SK-N-SH treated with all-trans-retinoic acid at 6 μM for 48 hours (cell line): Measurements from ENCODE around the gene PLA1A.

Experiments used
- ATAC-seq: fragments of 200-7000 bp; cut with Tn5 transposase; 3 replicates; pipeline ENCODE4 v1.9.1; 2020; ENCODE audit warnings: mild to moderate bottlenecking, moderate library complexity
- ARNTL ChIP-seq: fragments of 450-650 bp; formaldehyde crosslinking; IDR thresholded peaks from 2 replicates; pipeline ENCODE4 v1.5.0; 2020; ENCODE audit warnings: low read depth, mild to moderate bottlenecking, moderate library complexity, borderline replicate concordance
- BACH2 ChIP-seq: fragments of 250-450 bp; sonication (Bioruptor Pico); IDR thresholded peaks from 2 replicates; pipeline ENCODE4 v1.9.0; 2021; ENCODE audit warnings: mild to moderate bottlenecking, borderline replicate concordance
- CSDC2 ChIP-seq: fragments of 250-450 bp; sonication (Bioruptor Pico); IDR thresholded peaks from 2 replicates; pipeline ENCODE4 v1.5.0; 2020; ENCODE audit warnings: mild to moderate bottlenecking, moderate library complexity
- ISL1 ChIP-seq: fragments of 250-450 bp; sonication (Bioruptor Pico); IDR thresholded peaks from 2 replicates; pipeline ENCODE4 v2.1.2; 2022; ENCODE audit warnings: mild to moderate bottlenecking, moderate library complexity
- OSR1 ChIP-seq: fragments of 250-450 bp; sonication (Bioruptor Pico); IDR thresholded peaks from 2 replicates; pipeline ENCODE4 v1.8.0; 2022; ENCODE audit warnings: moderate library complexity, mild to moderate bottlenecking, inconsistent platforms
- PPARA ChIP-seq: fragments of 250-450 bp; sonication (Bioruptor Pico); IDR thresholded peaks from 2 replicates; pipeline ENCODE4 v1.5.0; 2020; ENCODE audit warnings: mild to moderate bottlenecking, borderline replicate concordance
- RARB ChIP-seq: fragments of 250-450 bp; sonication (Bioruptor Pico); IDR thresholded peaks from 2 replicates; pipeline ENCODE4 v1.8.0; 2021; ENCODE audit warnings: mild to moderate bottlenecking, moderate library complexity
- SNAI2 ChIP-seq: fragments of 250-450 bp; sonication (Bioruptor Pico); IDR thresholded peaks from 2 replicates; pipeline ENCODE4 v1.5.0; 2020; ENCODE audit warnings: mild to moderate bottlenecking, moderate library complexity
- TCF4 ChIP-seq: fragments of 250-450 bp; sonication (Bioruptor Pico); IDR thresholded peaks from 2 replicates; pipeline ENCODE4 v1.8.0; 2021; ENCODE audit warnings: mild to moderate bottlenecking, moderate library complexity, borderline replicate concordance
- TOX ChIP-seq: fragments of 250-450 bp; sonication (Bioruptor Pico); IDR thresholded peaks from 2 replicates; pipeline ENCODE4 v1.8.0; 2021; ENCODE audit warnings: mild to moderate bottlenecking, moderate library complexity, borderline replicate concordance
- ZC3H10 ChIP-seq: fragments of 250-450 bp; sonication (Bioruptor Pico); IDR thresholded peaks from 2 replicates; pipeline ENCODE4 v1.5.1; 2021; ENCODE audit warnings: mild to moderate bottlenecking, moderate library complexity
- ZFP30 ChIP-seq: fragments of 450-650 bp; formaldehyde crosslinking; IDR thresholded peaks from 2 replicates; pipeline ENCODE4 v1.5.0; 2022; ENCODE audit warnings: mild to moderate bottlenecking, moderate library complexity
- ZNF565 ChIP-seq: fragments of 450-650 bp; formaldehyde crosslinking; conservative IDR thresholded peaks from 2 replicates; pipeline ENCODE4 v1.5.0; 2020; ENCODE audit warnings: low read depth, mild to moderate bottlenecking, moderate library complexity
- ZNF70 ChIP-seq: fragments of 450-650 bp; formaldehyde crosslinking; IDR thresholded peaks from 2 replicates; pipeline ENCODE4 v1.5.0; 2020; ENCODE audit warnings: mild to moderate bottlenecking, moderate library complexity
- ZNF8 ChIP-seq: fragments of 450-650 bp; formaldehyde crosslinking; IDR thresholded peaks from 2 replicates; pipeline ENCODE4 v1.5.0; 2020; ENCODE audit warnings: mild to moderate bottlenecking, moderate library complexity
- TF ChIP-seq, protein P1 (sequence below): fragments of 250-450 bp; sonication (Bioruptor Pico); IDR thresholded peaks from 2 replicates; pipeline ENCODE4 v1.5.1; 2021; ENCODE audit warnings: mild to moderate bottlenecking, moderate library complexity
- TF ChIP-seq, protein P2 (sequence below): fragments of 250-450 bp; sonication (Bioruptor Pico); IDR thresholded peaks from 2 replicates; pipeline ENCODE4 v1.5.1; 2020; ENCODE audit warnings: low read depth, mild to moderate bottlenecking, moderate library complexity
- TF ChIP-seq, protein P3 (sequence below): fragments of 250-450 bp; sonication (Bioruptor Pico); IDR thresholded peaks from 2 replicates; pipeline ENCODE4 v1.8.0; 2021; ENCODE audit warnings: low read depth, mild to moderate bottlenecking, moderate library complexity, borderline replicate concordance
- TF ChIP-seq, protein P4 (sequence below): fragments of 250-450 bp; sonication (Bioruptor Pico); IDR thresholded peaks from 2 replicates; pipeline ENCODE4 v1.8.0; 2020; ENCODE audit warnings: mild to moderate bottlenecking, moderate library complexity, borderline replicate concordance
- TF ChIP-seq, protein P5 (sequence below): fragments of 250-450 bp; sonication (Bioruptor Pico); IDR thresholded peaks from 2 replicates; pipeline ENCODE4 v1.5.0; 2020; ENCODE audit warnings: mild to moderate bottlenecking, moderate library complexity

Gene PLA1A

DNA sequence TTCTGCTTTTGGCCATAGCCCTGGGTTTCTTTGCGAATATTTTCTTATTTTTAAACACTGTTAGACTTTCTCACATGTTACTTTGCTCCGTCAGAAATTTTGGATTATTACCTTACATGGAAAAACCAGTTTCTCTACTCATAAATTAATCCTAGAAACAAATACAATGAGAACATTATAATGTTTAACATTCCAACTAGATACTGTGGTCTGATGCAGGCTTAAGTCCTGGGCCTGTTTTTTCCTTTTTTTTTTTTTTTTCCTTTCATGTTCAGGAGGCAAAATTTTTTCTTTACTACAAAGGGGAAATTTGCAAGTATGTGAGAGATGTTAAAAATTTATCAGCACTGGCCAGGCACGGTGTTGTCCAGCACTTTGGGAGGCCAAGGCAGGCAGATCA is 33.8 kb downstream of the PLA1A start:
- ATAC-seq, result no peak
- TF ChIP-seq, protein P1, sequence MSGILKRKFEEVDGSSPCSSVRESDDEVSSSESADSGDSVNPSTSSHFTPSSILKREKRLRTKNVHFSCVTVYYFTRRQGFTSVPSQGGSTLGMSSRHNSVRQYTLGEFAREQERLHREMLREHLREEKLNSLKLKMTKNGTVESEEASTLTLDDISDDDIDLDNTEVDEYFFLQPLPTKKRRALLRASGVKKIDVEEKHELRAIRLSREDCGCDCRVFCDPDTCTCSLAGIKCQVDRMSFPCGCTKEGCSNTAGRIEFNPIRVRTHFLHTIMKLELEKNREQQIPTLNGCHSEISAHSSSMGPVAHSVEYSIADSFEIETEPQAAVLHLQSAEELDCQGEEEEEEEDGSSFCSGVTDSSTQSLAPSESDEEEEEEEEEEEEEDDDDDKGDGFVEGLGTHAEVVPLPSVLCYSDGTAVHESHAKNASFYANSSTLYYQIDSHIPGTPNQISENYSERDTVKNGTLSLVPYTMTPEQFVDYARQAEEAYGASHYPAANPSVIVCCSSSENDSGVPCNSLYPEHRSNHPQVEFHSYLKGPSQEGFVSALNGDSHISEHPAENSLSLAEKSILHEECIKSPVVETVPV (CRISPR knock-in tag), result no peak
- no peak for TF ChIP-seq ZC3H10 (CRISPR knock-in tag)
- TF ChIP-seq TCF4 (CRISPR knock-in tag), result no peak
- no peak for TF ChIP-seq BACH2 (CRISPR knock-in tag)
- no peak for TF ChIP-seq ARNTL (CRISPR knock-in tag)
- TF ChIP-seq CSDC2 (CRISPR knock-in tag), result no peak
- TF ChIP-seq, protein P2, sequence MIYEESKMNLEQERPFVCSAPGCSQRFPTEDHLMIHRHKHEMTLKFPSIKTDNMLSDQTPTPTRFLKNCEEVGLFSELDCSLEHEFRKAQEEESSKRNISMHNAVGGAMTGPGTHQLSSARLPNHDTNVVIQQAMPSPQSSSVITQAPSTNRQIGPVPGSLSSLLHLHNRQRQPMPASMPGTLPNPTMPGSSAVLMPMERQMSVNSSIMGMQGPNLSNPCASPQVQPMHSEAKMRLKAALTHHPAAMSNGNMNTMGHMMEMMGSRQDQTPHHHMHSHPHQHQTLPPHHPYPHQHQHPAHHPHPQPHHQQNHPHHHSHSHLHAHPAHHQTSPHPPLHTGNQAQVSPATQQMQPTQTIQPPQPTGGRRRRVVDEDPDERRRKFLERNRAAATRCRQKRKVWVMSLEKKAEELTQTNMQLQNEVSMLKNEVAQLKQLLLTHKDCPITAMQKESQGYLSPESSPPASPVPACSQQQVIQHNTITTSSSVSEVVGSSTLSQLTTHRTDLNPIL, result no peak
- TF ChIP-seq, protein P3, sequence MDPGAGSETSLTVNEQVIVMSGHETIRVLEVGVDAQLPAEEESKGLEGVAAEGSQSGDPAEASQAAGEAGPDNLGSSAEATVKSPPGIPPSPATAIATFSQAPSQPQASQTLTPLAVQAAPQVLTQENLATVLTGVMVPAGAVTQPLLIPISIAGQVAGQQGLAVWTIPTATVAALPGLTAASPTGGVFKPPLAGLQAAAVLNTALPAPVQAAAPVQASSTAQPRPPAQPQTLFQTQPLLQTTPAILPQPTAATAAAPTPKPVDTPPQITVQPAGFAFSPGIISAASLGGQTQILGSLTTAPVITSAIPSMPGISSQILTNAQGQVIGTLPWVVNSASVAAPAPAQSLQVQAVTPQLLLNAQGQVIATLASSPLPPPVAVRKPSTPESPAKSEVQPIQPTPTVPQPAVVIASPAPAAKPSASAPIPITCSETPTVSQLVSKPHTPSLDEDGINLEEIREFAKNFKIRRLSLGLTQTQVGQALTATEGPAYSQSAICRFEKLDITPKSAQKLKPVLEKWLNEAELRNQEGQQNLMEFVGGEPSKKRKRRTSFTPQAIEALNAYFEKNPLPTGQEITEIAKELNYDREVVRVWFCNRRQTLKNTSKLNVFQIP (CRISPR knock-in tag), result no peak
- TF ChIP-seq TOX (CRISPR knock-in tag), result no peak
- no peak for TF ChIP-seq ZNF8 (CRISPR knock-in tag)
- no peak for TF ChIP-seq ZFP30 (CRISPR knock-in tag)
- TF ChIP-seq ZNF565 (CRISPR knock-in tag), result no peak
- TF ChIP-seq ZNF70 (CRISPR knock-in tag), result no peak
- no peak for TF ChIP-seq PPARA
- TF ChIP-seq, protein P4, sequence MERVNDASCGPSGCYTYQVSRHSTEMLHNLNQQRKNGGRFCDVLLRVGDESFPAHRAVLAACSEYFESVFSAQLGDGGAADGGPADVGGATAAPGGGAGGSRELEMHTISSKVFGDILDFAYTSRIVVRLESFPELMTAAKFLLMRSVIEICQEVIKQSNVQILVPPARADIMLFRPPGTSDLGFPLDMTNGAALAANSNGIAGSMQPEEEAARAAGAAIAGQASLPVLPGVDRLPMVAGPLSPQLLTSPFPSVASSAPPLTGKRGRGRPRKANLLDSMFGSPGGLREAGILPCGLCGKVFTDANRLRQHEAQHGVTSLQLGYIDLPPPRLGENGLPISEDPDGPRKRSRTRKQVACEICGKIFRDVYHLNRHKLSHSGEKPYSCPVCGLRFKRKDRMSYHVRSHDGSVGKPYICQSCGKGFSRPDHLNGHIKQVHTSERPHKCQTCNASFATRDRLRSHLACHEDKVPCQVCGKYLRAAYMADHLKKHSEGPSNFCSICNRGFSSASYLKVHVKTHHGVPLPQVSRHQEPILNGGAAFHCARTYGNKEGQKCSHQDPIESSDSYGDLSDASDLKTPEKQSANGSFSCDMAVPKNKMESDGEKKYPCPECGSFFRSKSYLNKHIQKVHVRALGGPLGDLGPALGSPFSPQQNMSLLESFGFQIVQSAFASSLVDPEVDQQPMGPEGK (CRISPR knock-in tag), result no peak
- no peak for TF ChIP-seq RARB (CRISPR knock-in tag)
- TF ChIP-seq SNAI2, result no peak
- TF ChIP-seq, protein P5, sequence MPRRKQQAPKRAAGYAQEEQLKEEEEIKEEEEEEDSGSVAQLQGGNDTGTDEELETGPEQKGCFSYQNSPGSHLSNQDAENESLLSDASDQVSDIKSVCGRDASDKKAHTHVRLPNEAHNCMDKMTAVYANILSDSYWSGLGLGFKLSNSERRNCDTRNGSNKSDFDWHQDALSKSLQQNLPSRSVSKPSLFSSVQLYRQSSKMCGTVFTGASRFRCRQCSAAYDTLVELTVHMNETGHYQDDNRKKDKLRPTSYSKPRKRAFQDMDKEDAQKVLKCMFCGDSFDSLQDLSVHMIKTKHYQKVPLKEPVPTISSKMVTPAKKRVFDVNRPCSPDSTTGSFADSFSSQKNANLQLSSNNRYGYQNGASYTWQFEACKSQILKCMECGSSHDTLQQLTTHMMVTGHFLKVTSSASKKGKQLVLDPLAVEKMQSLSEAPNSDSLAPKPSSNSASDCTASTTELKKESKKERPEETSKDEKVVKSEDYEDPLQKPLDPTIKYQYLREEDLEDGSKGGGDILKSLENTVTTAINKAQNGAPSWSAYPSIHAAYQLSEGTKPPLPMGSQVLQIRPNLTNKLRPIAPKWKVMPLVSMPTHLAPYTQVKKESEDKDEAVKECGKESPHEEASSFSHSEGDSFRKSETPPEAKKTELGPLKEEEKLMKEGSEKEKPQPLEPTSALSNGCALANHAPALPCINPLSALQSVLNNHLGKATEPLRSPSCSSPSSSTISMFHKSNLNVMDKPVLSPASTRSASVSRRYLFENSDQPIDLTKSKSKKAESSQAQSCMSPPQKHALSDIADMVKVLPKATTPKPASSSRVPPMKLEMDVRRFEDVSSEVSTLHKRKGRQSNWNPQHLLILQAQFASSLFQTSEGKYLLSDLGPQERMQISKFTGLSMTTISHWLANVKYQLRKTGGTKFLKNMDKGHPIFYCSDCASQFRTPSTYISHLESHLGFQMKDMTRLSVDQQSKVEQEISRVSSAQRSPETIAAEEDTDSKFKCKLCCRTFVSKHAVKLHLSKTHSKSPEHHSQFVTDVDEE (CRISPR knock-in tag), result no peak

DNA sequence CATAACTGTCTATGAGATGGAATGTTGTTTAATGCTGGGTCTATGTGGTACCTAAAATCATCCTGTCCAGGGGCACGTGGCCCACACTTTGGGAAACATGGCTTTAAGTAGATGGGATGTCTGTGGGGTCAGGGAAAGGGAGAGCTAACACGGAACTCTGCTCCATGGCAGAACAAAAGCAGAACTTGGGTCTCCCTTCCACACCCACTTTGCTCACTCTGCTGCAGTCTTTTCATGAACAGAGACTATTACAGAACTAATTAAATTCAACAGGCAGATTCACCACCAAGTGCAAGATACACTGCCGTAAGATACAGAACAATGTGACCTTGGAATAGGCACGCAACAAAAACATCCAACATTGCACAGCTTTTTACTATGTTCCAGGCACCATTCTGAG is 34.5 kb downstream of the PLA1A start:
- TF ChIP-seq SNAI2, result no peak
- TF ChIP-seq, protein P2, result no peak
- ATAC-seq, result no peak

DNA sequence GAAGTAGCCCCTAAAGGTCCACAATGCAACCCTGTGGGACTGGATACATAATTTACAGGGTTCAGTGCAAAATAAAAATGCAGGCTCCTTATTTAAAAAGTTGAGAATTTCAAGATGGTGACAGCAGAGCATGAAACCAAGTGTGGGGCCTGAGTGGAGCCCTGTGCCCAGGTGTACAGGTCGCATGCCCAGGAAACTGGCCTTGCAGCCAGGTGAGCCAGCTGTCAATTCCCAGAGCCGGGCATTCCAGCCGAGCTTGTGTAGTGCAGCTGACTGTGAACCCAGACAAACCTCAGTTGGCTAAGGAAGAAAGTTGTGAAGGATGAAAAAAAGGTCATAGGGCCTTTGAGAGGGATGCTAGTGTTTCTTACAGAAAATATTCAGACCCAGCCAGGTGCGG is 35.1 kb downstream of the PLA1A start:
- TF ChIP-seq ZNF565 (CRISPR knock-in tag) (no peak), ISL1 (CRISPR knock-in tag) (no peak), BACH2 (CRISPR knock-in tag) (no peak), OSR1 (no peak), ZNF70 (CRISPR knock-in tag) (no peak), CSDC2 (CRISPR knock-in tag) (no peak), RARB (CRISPR knock-in tag) (no peak), ARNTL (CRISPR knock-in tag) (no peak), ZFP30 (CRISPR knock-in tag) (no peak), PPARA (no peak)
- TF ChIP-seq, protein P2, result no peak
- TF ChIP-seq, protein P3 (CRISPR knock-in tag), result no peak
- no peak for ATAC-seq
